Kasumi-1 (cell line): ENCODE measurements around the gene INPP5F.
A peak's percentile ranks its signal among the peaks of the same experiment; 100 is the strongest.

Source experiments
- DNase-seq, 2 experiments: peaks; one replicate each; lab custom pipeline; 2025; lab: John Stamatoyannopoulos, UW

The INPP5F gene

GRCh38 chr10:119817991-119818888, 92.4 kb downstream of the INPP5F start:
- DNase-seq, result no peak

GRCh38 chr10:119818889-119819270, 93.0 kb downstream of the INPP5F start:
- no peak for DNase-seq

GRCh38 chr10:119821182-119821581, 95.3 kb downstream of the INPP5F start:
- no peak for DNase-seq

GRCh38 chr10:119824299-119824698, 98.4 kb downstream of the INPP5F start:
- no peak for DNase-seq

- no peak for DNase-seq
These were observed 100.9 kb downstream of the INPP5F start for GRCh38 chr10:119826771-119827170.

GRCh38 chr10:119827430-119827829, 101.6 kb downstream of the INPP5F start:
- no peak for DNase-seq

GRCh38 chr10:119829429-119829828, 103.6 kb downstream of the INPP5F start:
- no peak for DNase-seq

GRCh38 chr10:119830851-119831250, 105.0 kb downstream of the INPP5F start:
- DNase-seq, result no peak

- DNase-seq, result no peak
These were observed 105.8 kb downstream of the INPP5F start for GRCh38 chr10:119831656-119832055.

GRCh38 chr10:119832951-119833350, 107.1 kb downstream of the INPP5F start:
- no peak for DNase-seq

- no peak for DNase-seq
These were observed 108.3 kb downstream of the INPP5F start for GRCh38 chr10:119834188-119834587.

GRCh38 chr10:119845656-119846055, 119.8 kb downstream of the INPP5F start:
- DNase-seq, result peak; percentile 50 to 76

- DNase-seq, result no peak
These were observed 123.4 kb downstream of the INPP5F start for GRCh38 chr10:119849031-119849789.

- no peak for DNase-seq
These were observed 124.1 kb downstream of the INPP5F start for GRCh38 chr10:119849944-119850343.

- no peak for DNase-seq
These were observed 126.4 kb downstream of the INPP5F start for GRCh38 chr10:119852277-119852676.

- no peak for DNase-seq
These were observed 127.0 kb downstream of the INPP5F start for GRCh38 chr10:119852822-119853221.

- no peak for DNase-seq
These were observed 127.7 kb downstream of the INPP5F start for GRCh38 chr10:119853574-119853973.

GRCh38 chr10:119858063-119858462, 132.2 kb downstream of the INPP5F start:
- DNase-seq, result no peak

GRCh38 chr10:119859420-119860258, 133.8 kb downstream of the INPP5F start:
- peak; percentile 75 to 87 for DNase-seq

- no peak for DNase-seq
These were observed 135.2 kb downstream of the INPP5F start for GRCh38 chr10:119860866-119861607.

GRCh38 chr10:119862524-119862923, 136.7 kb downstream of the INPP5F start:
- no peak for DNase-seq
